GM12891 (cell line): ENCODE results near the gene PREX1.

Source experiments
- DNase-seq: peaks from one replicate; pipeline ENCODE4 v3.0.0; 2011; ENCODE audit warnings: low spot score; ENCODE audit not compliant: insufficient read length
- FAIRE-seq: peaks from 2 replicates; lab custom pipeline; 2011; peaks lifted over from hg19 to GRCh38; lab: Jason Lieb, UNC
- PAX5 ChIP-seq: IDR thresholded peaks from 2 replicates; pipeline ENCODE4 v1.6.1; 2011; ENCODE audit warnings: low read length, moderate library complexity, mild to moderate bottlenecking; ENCODE audit not compliant: insufficient read depth, severe bottlenecking
- POLR2A ChIP-seq: IDR thresholded peaks from 2 replicates; pipeline ENCODE4 v1.6.1; 2011; ENCODE audit warnings: low read depth, low read length, control low read depth
- POLR2AphosphoS5 ChIP-seq: IDR thresholded peaks from 2 replicates; pipeline ENCODE4 v1.6.1; 2011; ENCODE audit warnings: low read depth, low read length, control low read depth
- POU2F2 ChIP-seq: IDR thresholded peaks from 2 replicates; pipeline ENCODE4 v1.6.1; 2011; ENCODE audit warnings: low read depth, mild to moderate bottlenecking, control low read depth, low read length, moderate library complexity
- SPI1 ChIP-seq: IDR thresholded peaks from 2 replicates; pipeline ENCODE4 v1.6.1; 2011; ENCODE audit warnings: low read depth, low read length, control low read depth
- TAF1 ChIP-seq: IDR thresholded peaks from 2 replicates; pipeline ENCODE4 v1.6.1; 2011; ENCODE audit warnings: low read depth, low read length, control low read depth

The PREX1 gene

GRCh38 chr20:48583171-48583570 is 244.6 kb downstream of the PREX1 start:
- FAIRE-seq: no peak
- no peak for TF ChIP-seq POU2F2
- TF ChIP-seq POLR2AphosphoS5: no peak
- no peak for TF ChIP-seq SPI1
- no peak for TF ChIP-seq PAX5
- TF ChIP-seq TAF1: no peak
- no peak for TF ChIP-seq POLR2A

GRCh38 chr20:48582673-48582985 is 245.2 kb downstream of the PREX1 start:
- FAIRE-seq: no peak
- no peak for DNase-seq
- TF ChIP-seq SPI1: no peak
- TF ChIP-seq POU2F2: no peak
- no peak for TF ChIP-seq POLR2AphosphoS5
- TF ChIP-seq PAX5: no peak
- TF ChIP-seq TAF1: no peak
- TF ChIP-seq POLR2A: no peak

More at GRCh38 chr20:48583171-48583570, 244.6 kb downstream of the PREX1 start:
- no peak for DNase-seq

- no peak for TF ChIP-seq PAX5
- no peak for TF ChIP-seq POLR2A
- no peak for TF ChIP-seq POU2F2
- TF ChIP-seq TAF1: no peak
- TF ChIP-seq POLR2AphosphoS5: no peak
- no peak for TF ChIP-seq SPI1
- DNase-seq (no peak), FAIRE-seq (no peak)
Observed at GRCh38 chr20:48581167-48581566, 246.6 kb downstream of the PREX1 start.

GRCh38 chr20:48578397-48579098 is 249.3 kb downstream of the PREX1 start:
- FAIRE-seq (no peak), DNase-seq (no peak)
- TF ChIP-seq POU2F2 (no peak), POLR2A (no peak), POLR2AphosphoS5 (no peak), SPI1 (no peak), TAF1 (no peak), PAX5 (no peak)

- DNase-seq (no peak), FAIRE-seq (no peak)
- TF ChIP-seq POU2F2 (no peak), SPI1 (no peak), POLR2A (no peak), TAF1 (no peak), PAX5 (no peak), POLR2AphosphoS5 (no peak)
Observed at GRCh38 chr20:48577557-48577956, 250.2 kb downstream of the PREX1 start.

GRCh38 chr20:48574383-48574782 is 253.4 kb downstream of the PREX1 start:
- no peak for DNase-seq
- TF ChIP-seq POLR2AphosphoS5 (no peak), POU2F2 (no peak), PAX5 (no peak), POLR2A (no peak), TAF1 (no peak), SPI1 (no peak)
- no peak for FAIRE-seq
